Breast epithelium (tissue), 3 donors: ENCODE data around the gene CTNND2.

Experiments used
- CTCF ChIP-seq, 3 donors: fragments of 450-650 bp; IDR thresholded peaks; one replicate each; pipeline ENCODE4 v1.5.1; 2016 to 2017; ENCODE audit warnings: antibody characterized with exemption in 3 of 3, mild to moderate bottlenecking in 3 of 3, moderate library complexity in 3 of 3
- POLR2A ChIP-seq: fragments of 450-650 bp; IDR thresholded peaks from one replicate; pipeline ENCODE4 v1.6.1; 2016; ENCODE audit warnings: antibody characterized with exemption, mild to moderate bottlenecking, moderate library complexity
- POLR2AphosphoS5 ChIP-seq, 3 donors: sonication (generic); formaldehyde crosslinking; IDR thresholded peaks; one replicate each; pipeline ENCODE4 v1.6.1; 2017; ENCODE audit warnings: antibody characterized with exemption in 3 of 3

- TF ChIP-seq CTCF (IDR thresholded peaks at IDR 0.05) (no peak), POLR2AphosphoS5 (IDR thresholded peaks at IDR 0.05) (no peak), POLR2A (no peak)
These were observed 247.3 kb downstream of the CTNND2 start for GRCh38 chr5:11656916-11657315.
